HepG2 (cell line): ENCODE data around the gene RGS11. TPM values are rescaled to one million over a fixed set of nuclear protein-coding genes. Genes with fewer than 3 reads are reported as not detected.

Experiments
- ATAC-seq: fragments of 200-7000 bp; cut with Tn5 transposase; 3 replicates; pipeline ENCODE4 v1.9.1; 2020; ENCODE audit warnings: mild to moderate bottlenecking, moderate library complexity
- BruUV-seq: library from RNA; stranded (reverse); fragments of 400-500 nt; replicated peaks from 2 replicates; lab custom pipeline; 2021; lab: Mats Ljungman, UMichigan
- CTCF ChIA-PET: fragments of 300-600 bp; formaldehyde crosslinking; extraction: SDS; loops from one replicate; lab custom pipeline; 2021; ENCODE audit warnings: low total read pairs, inconsistent platforms, low intra/inter-chr PET ratio; lab: Yijun Ruan, JAX
- POLR2A ChIA-PET: fragments of 350-600 bp; sonication (Branson Sonifier 250); formaldehyde crosslinking; loops from one replicate; lab custom pipeline; 2020; ENCODE audit warnings: antibody characterized with exemption, inconsistent platforms; lab: Yijun Ruan, JAX
- DNase-seq: peaks from one replicate; pipeline ENCODE4 v3.0.0-alpha.2; 2015; ENCODE audit warnings: low spot score
- FAIRE-seq: peaks from 3 replicates; lab custom pipeline; 2011; peaks lifted over from hg19 to GRCh38; lab: Jason Lieb, UNC
- H2AFZ ChIP-seq: one replicate; pipeline ENCODE4 v1.6.1; 2011; ENCODE audit warnings: low read length, inconsistent platforms
- H3K27ac ChIP-seq: fragments of 300-600 bp; 3 replicates; pipeline ENCODE4 v1.8.0; 2011; ENCODE audit warnings: mixed run types, mild to moderate bottlenecking, mixed read lengths, low read length, inconsistent platforms; ENCODE audit not compliant: insufficient read depth; ENCODE audit errors: extremely low read length
- H3K27me3 ChIP-seq, 2 experiments: fragments of 200-600 bp in 1 of 2; 2 replicates in 1 of 2; 3 replicates in 1 of 2; pipeline versions ENCODE4 v1.6.0 to v1.8.0; 2011; ENCODE audit warnings: low read length in 2 of 2, mild to moderate bottlenecking in 2 of 2, moderate library complexity in 2 of 2, inconsistent platforms in 1 of 2; ENCODE audit not compliant: insufficient read depth in 2 of 2, control insufficient read depth in 1 of 2
- H3K36me3 ChIP-seq, 2 experiments: fragments of 200-600 bp in 1 of 2; replicated peaks in 1 of 2; 2 replicates in 1 of 2; 3 replicates in 1 of 2; pipeline versions ENCODE4 v1.5.1 to v1.8.0; 2011; ENCODE audit warnings: low read length in 2 of 2, inconsistent platforms in 1 of 2; ENCODE audit not compliant: insufficient read depth in 2 of 2, control insufficient read depth in 1 of 2
- H3K4me1 ChIP-seq: 2 replicates; pipeline ENCODE4 v1.5.1; 2012; ENCODE audit warnings: low read length, inconsistent platforms; ENCODE audit not compliant: insufficient read depth
- H3K4me2 ChIP-seq: 2 replicates; pipeline ENCODE4 v1.6.0; 2011; ENCODE audit warnings: low read depth, low read length, inconsistent platforms
- H3K4me3 ChIP-seq, 3 experiments: fragments of 200-600 bp in 1 of 3; sonication (generic), shearing (Covaris generic) in 1 of 3; replicated peaks in 1 of 3; 2 replicates each; pipeline ENCODE4 v1.5.1; 2011 to 2016; ENCODE audit warnings: low read length in 3 of 3, inconsistent platforms in 2 of 3, low read depth in 2 of 3, mild to moderate bottlenecking in 2 of 3, control low read depth in 1 of 3, mixed read lengths in 1 of 3; ENCODE audit not compliant: insufficient read depth in 1 of 3
- H3K79me2 ChIP-seq: one replicate; pipeline ENCODE4 v1.6.1; 2011; ENCODE audit warnings: low read length, inconsistent platforms; ENCODE audit not compliant: insufficient read depth
- H3K9ac ChIP-seq: 2 replicates; pipeline ENCODE4 v1.6.0; 2011; ENCODE audit warnings: mild to moderate bottlenecking, low read depth, low read length, inconsistent platforms; ENCODE audit not compliant: insufficient read depth
- H3K9me3 ChIP-seq: 2 replicates; pipeline ENCODE4 v1.5.1; 2012; ENCODE audit warnings: mild to moderate bottlenecking, low read length
- H4K20me1 ChIP-seq: 2 replicates; pipeline ENCODE4 v1.6.0; 2011; ENCODE audit warnings: inconsistent platforms, mild to moderate bottlenecking, low read length, moderate library complexity; ENCODE audit not compliant: insufficient read depth
- ATAD3A ChIP-seq: sonication (generic); formaldehyde crosslinking; IDR thresholded peaks from 2 replicates; pipeline ENCODE4 v1.4.0; 2020; ENCODE audit warnings: missing genetic modification reagents
- CBX5 ChIP-seq: sonication (generic); formaldehyde crosslinking; IDR thresholded peaks from 2 replicates; pipeline ENCODE4 v1.4.0; 2020; ENCODE audit warnings: missing genetic modification reagents, borderline replicate concordance
- IRF9 ChIP-seq: sonication (generic); formaldehyde crosslinking; IDR thresholded peaks from 2 replicates; pipeline ENCODE4 v1.8.0; 2022; ENCODE audit warnings: missing genetic modification reagents, mild to moderate bottlenecking, borderline replicate concordance
- RNF219 ChIP-seq: sonication (generic); formaldehyde crosslinking; IDR thresholded peaks from 2 replicates; pipeline ENCODE4 v1.5.0; 2020; ENCODE audit warnings: mild to moderate bottlenecking, missing genetic modification reagents
- ZBTB40 ChIP-seq, 2 experiments: fragments of 450-650 bp in 1 of 2; sonication (generic) in 1 of 2; formaldehyde crosslinking in 1 of 2; IDR thresholded peaks; 2 replicates each; pipeline versions ENCODE4 v1.6.1 to v1.8.0; 2016 to 2022; ENCODE audit warnings: antibody characterized with exemption in 1 of 2, mild to moderate bottlenecking in 1 of 2, missing genetic modification reagents in 1 of 2
- ZNF354B ChIP-seq: sonication (generic); formaldehyde crosslinking; IDR thresholded peaks from 2 replicates; pipeline ENCODE4 v1.8.0; 2022; ENCODE audit warnings: mild to moderate bottlenecking, missing genetic modification reagents
- ZNF567 ChIP-seq: sonication (generic); formaldehyde crosslinking; IDR thresholded peaks from 2 replicates; pipeline ENCODE4 v1.8.1; 2023; ENCODE audit warnings: mild to moderate bottlenecking, missing genetic modification reagents, borderline replicate concordance
- WGBS: methylation state at CpG from one replicate; pipeline ENCODE4 v1.1.6; 2017; ENCODE audit warnings: low lambda C conversion rate; 5-methylcytosine and 5-hydroxymethylcytosine counted together
- in situ Hi-C: cut with HindIII; loops from 2 replicates; pipeline ENCODE4 v1.10.0; 2017; ENCODE audit warnings: low pct_unique_long_range_greater_than_20kb; ENCODE audit not compliant: extremely low pct_ligation_motif_present
- intact Hi-C: fragments of 100-400 bp; cut with micrococcal nuclease; formaldehyde crosslinking; loops from one replicate; pipeline ENCODE4 v1.10.0; 2022; ENCODE audit not compliant: unreplicated experiment
- polyA plus RNA-seq, 8 experiments: library from polyadenylated mRNA; depleted of rRNA in 3 of 8; stranded (reverse) in 7 of 8; unstranded in 1 of 8; fragments of >200 nt; fragmentation: Illumina TruSeq in 4 of 8; extraction: Trizol in 4 of 8; gene quantifications; 2 replicates each; pipeline versions ENCODE4 v1.2.1 to v1.2.3, GENCODE V29; 2011 to 2016; ENCODE audit warnings: low read depth in 4 of 8, missing spikeins in 1 of 8, mixed read lengths in 1 of 8; ENCODE audit not compliant: insufficient read depth in 1 of 8
- total RNA-seq, 5 experiments: library from RNA; depleted of rRNA; stranded (reverse); fragments of >200 nt; fragmentation: Illumina TruSeq; extraction: Trizol; gene quantifications; 2 replicates each; pipeline ENCODE4 v1.2.3, GENCODE V29; 2016; ENCODE audit warnings: low read depth in 1 of 5

The RGS11 gene
- total and polyA plus RNA-seq, 2 of the 13 experiments (the other 11 are each of a cell fraction or from before 2014, with no cell fraction given): 0.11 TPM; not detected in 1

GRCh38 chr16:263944-264343 lies 11.8 kb downstream of the RGS11 start (continued):
- TF ChIP-seq IRF9 (no peak), ATAD3A (no peak)

GRCh38 chr16:263182-263774 lies 12.5 kb downstream of the RGS11 start:
- no peak overlapping the region for H3K9ac ChIP-seq
- in situ Hi-C loops (no loop called here), intact Hi-C loops (no loop called here)
- peaks cover 13 to 25% of the 10 kb centered on the region in 2 experiments; a peak in 4 of 5 replicates for H3K36me3 ChIP-seq
- ATAC-seq (no peak), FAIRE-seq (no peak), DNase-seq (no peak)
- BruUV-seq: no TSS peak
- WGBS: 98% methylated on average over 22 of the region's 35 CpGs
- no peak overlapping the region for H2AFZ ChIP-seq
- no peak overlapping the region for H3K27ac ChIP-seq
- no peaks in the 10 kb centered on the region for H3K27me3 ChIP-seq
- no peaks in the 10 kb centered on the region for H3K79me2 ChIP-seq
- POLR2A ChIA-PET: no interaction called here
- H3K4me2 ChIP-seq: no peak overlapping the region
- H3K4me3 ChIP-seq: no peak overlapping the region
- CTCF ChIA-PET: no interaction called here
- H3K4me1 ChIP-seq: peaks cover 6% of the 10 kb centered on the region
- no peaks in the 10 kb centered on the region for H3K9me3 ChIP-seq
- no peaks in the 10 kb centered on the region for H4K20me1 ChIP-seq
- TF ChIP-seq ZBTB40 (IDR thresholded peaks at IDR 0.05): no peak
- TF ChIP-seq ZBTB40 (CRISPR knock-in tag; IDR thresholded peaks at IDR 0.05): no peak
- TF ChIP-seq RNF219 (CRISPR knock-in tag): no peak
- TF ChIP-seq ZNF567 (CRISPR knock-in tag): no peak
- no peak for TF ChIP-seq CBX5 (CRISPR knock-in tag)
- no peak for TF ChIP-seq ZNF354B (CRISPR knock-in tag)
